GM19099 (cell line): ENCODE results near the gene BCL7A.

ENCODE experiments used
- POLR2A ChIP-seq: IDR thresholded peaks from 3 replicates; pipeline ENCODE4 v1.6.1; 2011; ENCODE audit warnings: low read depth; ENCODE audit not compliant: insufficient read length; ENCODE audit errors: extremely low read depth

The BCL7A gene

GRCh38 chr12:122021822-122022392 lies at the start of gene BCL7A:
BCL7A (plus strand) TSS chr12:122021884; CDS start chr12:122022092, 208 bp downstream.
- TF ChIP-seq POLR2A, result peak; percentile 54

DNA sequence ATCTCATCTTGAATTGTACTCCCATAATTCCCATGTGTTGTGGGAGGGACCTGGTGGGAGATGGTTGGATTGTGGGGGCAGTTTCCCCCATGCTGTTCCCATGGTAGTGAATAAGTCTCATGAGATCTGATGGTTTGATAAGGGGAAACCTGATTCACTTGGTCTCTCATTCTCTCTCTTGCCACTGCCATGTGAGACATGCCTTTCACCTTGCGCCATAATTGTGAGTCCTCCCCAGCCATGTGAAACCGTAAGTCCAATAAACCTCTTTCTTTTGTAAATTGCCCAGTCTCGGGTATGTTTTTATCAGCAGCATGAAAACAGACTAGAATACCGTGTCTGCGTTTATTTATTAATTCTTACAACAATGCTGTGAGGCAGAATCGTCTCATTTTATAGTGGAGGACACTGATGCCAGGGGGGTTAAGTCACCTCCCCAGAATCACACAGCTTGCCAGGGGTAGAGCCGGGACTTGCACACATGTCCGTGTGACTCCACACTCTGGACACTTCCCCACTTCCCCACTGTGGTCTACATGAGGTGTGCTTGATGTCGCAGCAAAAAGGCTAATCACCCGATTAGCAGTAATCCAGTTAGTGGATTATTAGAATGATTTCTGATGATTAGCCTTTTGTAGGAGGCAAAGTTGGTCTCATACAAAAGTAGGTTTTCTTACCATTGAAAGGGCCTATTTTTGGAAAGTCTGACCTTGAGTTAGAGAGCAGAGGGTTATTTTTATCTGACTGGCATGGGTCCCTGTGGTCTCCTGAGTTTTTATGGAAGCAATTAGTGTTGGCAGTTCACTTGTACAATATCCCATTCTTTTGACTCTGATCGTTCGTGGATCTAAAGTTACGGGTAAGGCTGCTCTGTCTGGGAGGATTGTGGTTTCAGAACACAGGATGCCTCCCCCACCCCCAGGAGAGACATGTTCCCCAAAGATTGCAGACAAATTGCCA lies 47.4 kb upstream of the BCL7A start:
- no peak for TF ChIP-seq POLR2A

DNA sequence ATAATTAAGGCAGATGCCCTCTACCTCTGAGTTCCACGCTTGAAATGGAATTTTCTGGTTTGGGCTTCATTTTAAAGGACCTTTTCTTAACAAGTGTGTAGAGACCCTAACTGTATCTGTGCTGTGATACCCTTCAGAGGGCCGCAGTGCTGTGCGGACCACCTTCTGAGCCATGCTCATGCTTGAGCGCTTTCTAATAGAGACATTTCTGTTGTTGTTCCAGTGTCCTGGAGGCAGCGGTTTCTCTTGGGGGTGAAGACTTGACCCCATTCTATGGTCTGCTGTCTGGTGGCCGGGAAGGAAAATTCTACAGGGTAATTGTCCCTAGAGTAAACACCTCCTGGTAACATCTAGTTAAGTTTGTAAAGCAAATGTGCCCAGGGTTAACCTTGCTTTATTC lies 46.7 kb upstream of the BCL7A start:
- no peak for TF ChIP-seq POLR2A

GRCh38 chr12:121976950-121977349 lies 44.7 kb upstream of the BCL7A start:
- TF ChIP-seq POLR2A, result no peak

- TF ChIP-seq POLR2A, result no peak
Observed at GRCh38 chr12:121980191-121980891, 41.3 kb upstream of the BCL7A start.

- TF ChIP-seq POLR2A, result no peak
Observed at GRCh38 chr12:121980892-121981272, 40.8 kb upstream of the BCL7A start.

- no peak for TF ChIP-seq POLR2A
Observed at GRCh38 chr12:121981456-121981855, 40.2 kb upstream of the BCL7A start.

DNA sequence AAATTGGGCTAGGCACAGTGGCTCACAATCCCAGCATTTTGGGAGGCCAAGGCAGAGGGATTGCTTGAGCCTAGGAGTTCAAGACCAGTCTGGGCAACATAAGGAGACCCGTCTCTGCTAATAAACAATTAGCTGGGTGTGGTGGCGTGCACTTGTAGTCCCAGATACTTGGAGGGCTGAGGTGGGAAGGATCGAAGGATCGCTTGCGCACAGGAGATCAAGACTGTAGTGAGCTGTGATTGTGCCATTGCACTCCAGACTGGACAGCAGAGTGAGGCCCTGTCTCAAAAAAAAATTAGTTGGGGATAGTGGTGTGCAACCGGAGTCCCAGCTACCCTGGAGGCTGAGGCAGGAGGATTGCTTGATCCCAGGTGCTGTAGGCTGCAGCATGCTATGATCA lies 38.7 kb upstream of the BCL7A start:
- TF ChIP-seq POLR2A, result no peak

GRCh38 chr12:121983536-121984210 lies 38.0 kb upstream of the BCL7A start:
- no peak for TF ChIP-seq POLR2A

- no peak for TF ChIP-seq POLR2A
Observed at GRCh38 chr12:121986489-121987245, 35.0 kb upstream of the BCL7A start.

DNA sequence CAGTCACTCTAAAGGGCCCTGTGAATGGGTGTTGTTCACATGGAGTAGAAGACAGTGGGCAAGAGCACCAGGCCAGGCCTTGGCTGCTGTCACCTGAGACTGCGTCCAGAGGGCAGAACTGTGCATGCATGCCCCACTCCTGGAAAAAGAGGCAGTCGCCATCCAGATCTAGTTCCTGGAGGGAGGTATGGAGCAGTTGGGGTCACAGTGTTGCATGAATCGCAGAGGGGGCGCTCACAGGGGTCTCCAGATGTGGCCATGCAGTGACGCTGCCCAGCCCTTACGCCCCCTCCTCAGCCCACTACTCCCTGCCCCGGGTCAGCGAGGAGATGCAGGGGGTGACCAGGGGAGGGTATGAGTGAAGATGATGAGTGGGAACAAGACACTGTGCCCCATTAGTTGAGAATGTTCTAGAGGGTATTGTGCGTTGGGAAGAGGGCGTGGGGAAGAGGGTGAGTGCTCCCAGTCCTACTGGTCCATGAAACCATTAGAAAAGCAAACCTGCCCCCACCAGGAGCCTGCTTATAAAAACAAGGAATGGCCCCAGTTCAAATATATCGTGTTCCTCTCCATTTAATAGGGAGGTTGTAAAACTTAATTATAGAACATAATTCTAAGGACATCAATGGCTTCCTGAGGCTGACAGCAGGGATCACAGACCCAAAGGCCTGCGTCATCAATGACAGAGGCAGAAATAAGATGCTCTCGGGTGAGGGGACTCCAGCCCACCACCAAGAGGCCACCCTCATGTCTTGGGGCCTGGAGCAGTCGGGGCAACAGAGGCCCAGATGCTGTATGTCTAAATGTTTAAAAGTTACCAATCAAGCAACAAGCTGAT lies 32.2 kb upstream of the BCL7A start:
- no peak for TF ChIP-seq POLR2A

- TF ChIP-seq POLR2A, result no peak
Observed at GRCh38 chr12:121990114-121990647, 31.5 kb upstream of the BCL7A start.
